H1 (cell line): ENCODE measurements around the gene EML1. TPM values are rescaled to one million over a fixed set of nuclear protein-coding genes. Genes with fewer than 3 reads are reported as not detected.

Experiments used
- CTCF ChIA-PET: fragments of 300-600 bp; sonication (Branson Sonifier 250); formaldehyde crosslinking; loops from one replicate; lab custom pipeline; 2021; ENCODE audit not compliant: partially characterized antibody; lab: Charles Lee
- POLR2A ChIA-PET: fragments of 300-600 bp; sonication (Branson Sonifier 250); formaldehyde crosslinking; loops from one replicate; lab custom pipeline; 2021; ENCODE audit warnings: inconsistent platforms; ENCODE audit not compliant: partially characterized antibody; lab: Charles Lee
- DNase-seq, 2 experiments: peaks; one replicate each; pipeline versions ENCODE4 v3.0.0 to v3.0.0-alpha.2; 2010 to 2022; ENCODE audit warnings: low spot score in 2 of 2, low read depth in 1 of 2, mixed read lengths in 1 of 2
- FAIRE-seq: peaks from 2 replicates; lab custom pipeline; 2011; peaks lifted over from hg19 to GRCh38; lab: Jason Lieb, UNC
- H2AFZ ChIP-seq: 2 replicates; pipeline ENCODE4 v1.8.1; 2012; ENCODE audit warnings: low read length, inconsistent platforms
- H2AK5ac ChIP-seq: 2 replicates; pipeline ENCODE4 v1.6.1; 2013; ENCODE audit warnings: low read depth, low read length
- H2BK120ac ChIP-seq: replicated peaks from 2 replicates; pipeline ENCODE3; 2013; ENCODE audit warnings: low read depth, low read length, inconsistent platforms
- H2BK12ac ChIP-seq: 2 replicates; pipeline ENCODE4 v1.6.1; 2013; ENCODE audit warnings: low read depth, low read length
- H2BK15ac ChIP-seq: 2 replicates; pipeline ENCODE4 v1.6.1; 2013; ENCODE audit warnings: low read length
- H2BK20ac ChIP-seq: 2 replicates; pipeline ENCODE4 v1.6.1; 2013; ENCODE audit warnings: low read length
- H2BK5ac ChIP-seq: 2 replicates; pipeline ENCODE4 v1.6.1; 2013; ENCODE audit warnings: low read depth, low read length
- H3K14ac ChIP-seq: 2 replicates; pipeline ENCODE4 v1.6.1; 2013; ENCODE audit warnings: inconsistent platforms; ENCODE audit not compliant: insufficient read length
- H3K18ac ChIP-seq: 2 replicates; pipeline ENCODE4 v1.6.1; 2013; ENCODE audit warnings: low read length; ENCODE audit errors: extremely low read depth
- H3K23ac ChIP-seq: 2 replicates; pipeline ENCODE4 v1.6.1; 2013; ENCODE audit warnings: inconsistent platforms; ENCODE audit not compliant: insufficient read length
- H3K23me2 ChIP-seq: 2 replicates; pipeline ENCODE4 v1.6.1; 2013; ENCODE audit warnings: low read depth, low read length
- H3K27ac ChIP-seq: 2 replicates; pipeline ENCODE4 v1.6.1; 2011; ENCODE audit warnings: low read depth, low read length, inconsistent platforms
- H3K27me3 ChIP-seq, 4 experiments: replicated peaks in 1 of 4; 1 replicate in 1 of 4; 2 replicates in 3 of 4; pipeline versions ENCODE4 v1.6.1 to v1.8.1; 2011 to 2013; ENCODE audit warnings: low read length in 3 of 4, mild to moderate bottlenecking in 3 of 4, inconsistent platforms in 2 of 4, mixed read lengths in 2 of 4, moderate library complexity in 1 of 4; ENCODE audit not compliant: control insufficient read depth in 3 of 4, insufficient read depth in 3 of 4; ENCODE audit errors: extremely low read depth in 1 of 4
- H3K36me3 ChIP-seq, 4 experiments: 2 replicates each; pipeline versions ENCODE4 v1.6.1 to v1.8.1; 2011 to 2013; ENCODE audit warnings: mild to moderate bottlenecking in 4 of 4, low read length in 3 of 4, moderate library complexity in 2 of 4, control low read depth in 1 of 4, inconsistent platforms in 1 of 4; ENCODE audit not compliant: insufficient read depth in 4 of 4, control insufficient read depth in 2 of 4
- H3K4ac ChIP-seq: replicated peaks from 2 replicates; pipeline ENCODE3; 2013; ENCODE audit warnings: low read length, low read depth, mixed read lengths, inconsistent platforms; ENCODE audit not compliant: insufficient read length
- H3K4me1 ChIP-seq, 4 experiments: replicated peaks in 1 of 4; 1 replicate in 1 of 4; 2 replicates in 3 of 4; pipeline versions ENCODE4 v1.6.1 to v1.8.1; 2011 to 2013; ENCODE audit warnings: low read length in 3 of 4, inconsistent platforms in 2 of 4, mixed read lengths in 1 of 4; ENCODE audit not compliant: insufficient read depth in 4 of 4, control insufficient read depth in 3 of 4
- H3K4me2 ChIP-seq, 2 experiments: 2 replicates each; pipeline versions ENCODE4 v1.6.1 to v1.8.1; 2011 to 2013; ENCODE audit warnings: low read depth in 2 of 2, low read length in 2 of 2, control low read depth in 1 of 2, inconsistent platforms in 1 of 2, mild to moderate bottlenecking in 1 of 2; ENCODE audit not compliant: insufficient read depth in 1 of 2
- H3K4me3 ChIP-seq, 4 experiments: fragments of 200-600, 300-600 bp in 1 of 4; sonication (generic), shearing (Covaris generic), sonication (Bioruptor Twin) in 1 of 4; 2 replicates each; pipeline versions ENCODE4 v1.5.1 to v1.8.1; 2011 to 2016; ENCODE audit warnings: low read length in 4 of 4, low read depth in 3 of 4, control low read depth in 2 of 4, inconsistent platforms in 2 of 4, mild to moderate bottlenecking in 2 of 4, mixed read lengths in 1 of 4, moderate library complexity in 1 of 4; ENCODE audit not compliant: insufficient read depth in 2 of 4; ENCODE audit errors: extremely low read depth in 1 of 4
- H3K56ac ChIP-seq: replicated peaks from 2 replicates; pipeline ENCODE3; 2013; ENCODE audit warnings: low read depth, mild to moderate bottlenecking, mixed read lengths, low read length, inconsistent platforms; ENCODE audit not compliant: insufficient read length
- H3K79me1 ChIP-seq: 2 replicates; pipeline ENCODE4 v1.6.1; 2013; ENCODE audit warnings: low read depth, low read length, control low read depth
- H3K79me2 ChIP-seq, 2 experiments: 2 replicates each; pipeline versions ENCODE4 v1.6.1 to v1.8.1; 2012 to 2013; ENCODE audit warnings: low read length in 2 of 2, mild to moderate bottlenecking in 2 of 2, inconsistent platforms in 1 of 2; ENCODE audit not compliant: insufficient read depth in 2 of 2, control insufficient read depth in 1 of 2
- H3K9ac ChIP-seq, 4 experiments: replicated peaks in 1 of 4; 1 replicate in 1 of 4; 2 replicates in 3 of 4; pipeline versions ENCODE4 v1.6.1 to v1.8.1; 2011 to 2013; ENCODE audit warnings: low read depth in 3 of 4, low read length in 3 of 4, control low read depth in 2 of 4, mild to moderate bottlenecking in 2 of 4, moderate library complexity in 2 of 4, inconsistent platforms in 1 of 4; ENCODE audit errors: extremely low read depth in 1 of 4
- H3K9me3 ChIP-seq, 2 experiments: 2 replicates each; pipeline versions ENCODE4 v1.6.1 to v1.8.1; 2012 to 2013; ENCODE audit warnings: mild to moderate bottlenecking in 2 of 2, moderate library complexity in 2 of 2, control low read depth in 1 of 2, inconsistent platforms in 1 of 2, low read depth in 1 of 2, low read length in 1 of 2, mixed read lengths in 1 of 2; ENCODE audit not compliant: insufficient read depth in 2 of 2
- H4K20me1 ChIP-seq, 2 experiments: replicated peaks in 1 of 2; 2 replicates each; pipeline versions ENCODE3 to v1.8.1; 2011 to 2013; ENCODE audit warnings: inconsistent platforms in 2 of 2, low read length in 2 of 2, mild to moderate bottlenecking in 1 of 2; ENCODE audit not compliant: insufficient read depth in 2 of 2, control insufficient read depth in 1 of 2
- H4K5ac ChIP-seq: 2 replicates; pipeline ENCODE4 v1.6.1; 2013; ENCODE audit warnings: low read length, low read depth, mixed read lengths, inconsistent platforms; ENCODE audit not compliant: insufficient read length
- H4K8ac ChIP-seq: 2 replicates; pipeline ENCODE4 v1.8.0; 2013; ENCODE audit warnings: mild to moderate bottlenecking, moderate library complexity, low read length, inconsistent platforms; ENCODE audit not compliant: insufficient read depth; ENCODE audit errors: extremely low read depth
- H4K91ac ChIP-seq: replicated peaks from 2 replicates; pipeline ENCODE3; 2013; ENCODE audit warnings: low read length, mixed read lengths, inconsistent platforms; ENCODE audit not compliant: insufficient read length
- CBX5 ChIP-seq: fragments of 300-800, 300-1000 bp; sonication (generic); IDR thresholded peaks from 2 replicates; pipeline ENCODE4 v1.7.1; 2016; ENCODE audit warnings: antibody characterized with exemption, low read length, low read depth
- EZH2 ChIP-seq: fragments of 200-600 bp; sonication (generic); IDR thresholded peaks from 2 replicates; pipeline ENCODE4 v1.7.1; 2012; ENCODE audit warnings: low read depth, mild to moderate bottlenecking, moderate library complexity, low read length, inconsistent platforms; ENCODE audit not compliant: severe bottlenecking
- WGBS, 2 experiments: shearing (Covaris generic) in 1 of 2; methylation state at CpG; one replicate each; pipeline versions ENCODE4 v1.1.6 to v1.1.7; 2013 to 2015; ENCODE audit warnings: low lambda C conversion rate in 2 of 2, mixed read lengths in 2 of 2, inconsistent platforms in 1 of 2, low coverage in 1 of 2, missing lambda C conversion rate in 1 of 2; ENCODE audit not compliant: insufficient replicate concordance in 2 of 2, insufficient coverage in 1 of 2, insufficient read length in 1 of 2; ENCODE audit errors: extremely low coverage in 1 of 2, missing lambda C conversion rate in 1 of 2; 5-methylcytosine and 5-hydroxymethylcytosine counted together
- polyA plus RNA-seq, 7 experiments: library from polyadenylated mRNA; depleted of rRNA in 3 of 7; stranded (reverse) in 5 of 7; unstranded in 2 of 7; fragments of >200 nt in 5 of 7; fragments of 200-250 nt in 2 of 7; gene quantifications; 1 replicate in 5 of 7; 2 replicates in 1 of 7; 4 replicates in 1 of 7; pipeline versions ENCODE4 v1.2.1 to v1.2.3, GENCODE V29; 2011 to 2013; ENCODE audit warnings: missing spikeins in 2 of 7, mixed read lengths in 2 of 7
- total RNA-seq: library from RNA; stranded (reverse); fragmentation: NEBNext Ultra II Directional; extraction: Animal tissue kit (Norgen Biotek cat#: 25700); gene quantifications from 2 replicates; pipeline ENCODE4 v1.2.1, GENCODE V29; 2021

Gene EML1
- total and polyA plus RNA-seq, 2 of the 8 experiments (the other 6 are each of a cell fraction or from before 2014, with no cell fraction given): 11.1 to 24.7 TPM

DNA sequence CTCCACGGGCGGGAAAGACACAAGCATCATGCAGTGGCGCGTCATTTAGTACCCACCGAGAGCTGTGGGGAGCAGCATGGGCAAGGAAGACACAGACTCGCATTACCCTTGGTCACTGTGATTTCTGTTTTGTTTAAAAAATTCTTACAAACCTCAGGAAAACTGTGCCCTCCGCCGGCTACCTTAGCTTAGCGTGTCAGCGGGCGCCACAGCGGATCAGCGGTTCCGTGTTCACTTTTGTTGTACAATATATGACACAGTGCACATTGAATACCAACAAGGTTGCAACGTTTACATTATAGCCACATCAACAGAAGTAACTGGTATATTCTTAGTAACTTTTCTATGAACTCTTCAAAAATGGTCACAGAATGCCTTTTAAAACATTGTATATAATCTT is 146.9 kb downstream of the EML1 start:
- H4K20me1 ChIP-seq: peaks cover 0 to 2% of the 10 kb centered on the region in 2 experiments
- no peak overlapping the region for H4K8ac ChIP-seq
- DNase-seq: no peak
- H3K14ac ChIP-seq: no peak overlapping the region
- H3K27me3 ChIP-seq: no peaks in the 10 kb centered on the region
- H3K23ac ChIP-seq: no peak overlapping the region
- H3K4me2 ChIP-seq: no peak overlapping the region
- H3K4me3 ChIP-seq: no peak overlapping the region
- WGBS, 2 experiments: 96% methylated on average over 15 of the region's 15 CpGs; no CpG with 5 or more reads in 1 of the 2 experiments
- no peak overlapping the region for H2AK5ac ChIP-seq
- H3K4me1 ChIP-seq: no peaks in the 10 kb centered on the region
- H3K79me2 ChIP-seq: no peaks in the 10 kb centered on the region
- no peak overlapping the region for H4K5ac ChIP-seq
- no peak for FAIRE-seq
- no peak overlapping the region for H3K4ac ChIP-seq
- no peaks in the 10 kb centered on the region for H3K79me1 ChIP-seq
- no peak overlapping the region for H2AFZ ChIP-seq
- no peak overlapping the region for H3K18ac ChIP-seq
- peaks cover 0 to 17% (median 6%) of the 10 kb centered on the region in 4 experiments; a peak in 5 of 8 replicates for H3K36me3 ChIP-seq
- no peak overlapping the region for H2BK20ac ChIP-seq
- H2BK15ac ChIP-seq: no peak overlapping the region
- no peak overlapping the region for H3K27ac ChIP-seq
- H2BK12ac ChIP-seq: no peak overlapping the region
- ChIA-PET POLR2A (no interaction called here), CTCF (interaction anchor here (0.7 kb wide), 1 partner anchor 19 kb away, joined by 3 read pairs; no protein-coding TSS in a partner anchor)
- no peaks in the 10 kb centered on the region for H3K23me2 ChIP-seq
- TF ChIP-seq CBX5: no peak
- TF ChIP-seq EZH2: no peak
- no peak overlapping the region for H3K56ac ChIP-seq
- H4K91ac ChIP-seq: no peak overlapping the region
- H3K9ac ChIP-seq: no peak overlapping the region
- H2BK5ac ChIP-seq: no peak overlapping the region
- H3K9me3 ChIP-seq: no peaks in the 10 kb centered on the region
- H2BK120ac ChIP-seq: no peak overlapping the region
